GM23338 (cell line): ENCODE results near the gene KRT71. TPM values are rescaled to one million over a fixed set of nuclear protein-coding genes. Genes with fewer than 3 reads are reported as not detected.

Experiments
- ATAC-seq: fragments of 200-7000 bp; cut with Tn5 transposase; 3 replicates; pipeline ENCODE4 v1.9.1; 2020
- DNase-seq: peaks from one replicate; pipeline ENCODE4 v3.0.0-alpha.2; 2015; ENCODE audit warnings: low spot score
- H2AFZ ChIP-seq: fragments of 200-600 bp; sonication (generic); 2 replicates; pipeline ENCODE4 v1.8.0; 2016; ENCODE audit warnings: antibody characterized with exemption, mild to moderate bottlenecking, moderate library complexity
- H3F3A ChIP-seq: fragments of 200-600 bp; sonication (generic); replicated peaks from 2 replicates; pipeline ENCODE4 v1.8.0; 2017; ENCODE audit warnings: antibody characterized with exemption, mixed run types, low read depth
- H3K27ac ChIP-seq: fragments of 200-600 bp; sonication (generic); 2 replicates; pipeline ENCODE4 v1.6.1; 2016; ENCODE audit warnings: low read depth
- H3K27me3 ChIP-seq: fragments of 200-600 bp; sonication (generic); 2 replicates; pipeline ENCODE4 v1.8.0; 2016; ENCODE audit warnings: mild to moderate bottlenecking, mixed run types, moderate library complexity; ENCODE audit not compliant: insufficient read depth
- H3K36me3 ChIP-seq: fragments of 200-600 bp; sonication (generic); 2 replicates; pipeline ENCODE4 v1.8.0; 2016; ENCODE audit warnings: mild to moderate bottlenecking; ENCODE audit not compliant: insufficient read depth
- H3K4me1 ChIP-seq: fragments of 200-600 bp; sonication (generic); 2 replicates; pipeline ENCODE4 v1.8.0; 2016; ENCODE audit warnings: mild to moderate bottlenecking, moderate library complexity; ENCODE audit not compliant: insufficient read depth
- H3K4me2 ChIP-seq: fragments of 200-600 bp; sonication (generic); 2 replicates; pipeline ENCODE4 v1.7.1; 2017; ENCODE audit warnings: mixed run types
- H3K4me3 ChIP-seq: fragments of 200-600 bp; sonication (generic); 2 replicates; pipeline ENCODE4 v1.6.1; 2016; ENCODE audit warnings: mixed run types
- H3K79me2 ChIP-seq: fragments of 200-600 bp; sonication (generic); replicated peaks from 2 replicates; pipeline ENCODE4 v1.8.0; 2017; ENCODE audit warnings: mild to moderate bottlenecking; ENCODE audit not compliant: insufficient read depth
- H3K9me2 ChIP-seq: fragments of 200-600 bp; sonication (generic); 2 replicates; pipeline ENCODE4 v1.8.0; 2017; ENCODE audit not compliant: insufficient read depth
- H4K20me1 ChIP-seq: fragments of 200-600 bp; sonication (generic); replicated peaks from 2 replicates; pipeline ENCODE4 v1.8.0; 2017; ENCODE audit warnings: mild to moderate bottlenecking; ENCODE audit not compliant: insufficient read depth
- H3K27ac Mint-ChIP-seq: 2 replicates; pipeline ENCODE4 v1.8.0; 2020; ENCODE audit warnings: inconsistent platforms, mild to moderate bottlenecking, moderate library complexity, mixed read lengths
- H3K27me3 Mint-ChIP-seq: 3 replicates; pipeline ENCODE4 v1.8.0; 2022; ENCODE audit warnings: low read depth, mild to moderate bottlenecking, moderate library complexity, mixed read lengths, inconsistent platforms; ENCODE audit not compliant: insufficient read depth, poor library complexity
- H3K36me3 Mint-ChIP-seq: 3 replicates; pipeline ENCODE4 v1.8.0; 2021; ENCODE audit warnings: low read depth, mild to moderate bottlenecking, inconsistent platforms, moderate library complexity, mixed read lengths
- H3K4me1 Mint-ChIP-seq: 3 replicates; pipeline ENCODE4 v1.8.0; 2020; ENCODE audit warnings: mild to moderate bottlenecking, inconsistent platforms, mixed read lengths
- H3K4me3 Mint-ChIP-seq: 3 replicates; pipeline ENCODE4 v1.8.0; 2021; ENCODE audit warnings: moderate library complexity, mild to moderate bottlenecking, inconsistent platforms, mixed read lengths
- H3K9me3 Mint-ChIP-seq: 3 replicates; pipeline ENCODE4 v1.8.0; 2020; ENCODE audit warnings: moderate library complexity, mild to moderate bottlenecking, inconsistent platforms, mixed read lengths
- CTCF ChIP-seq, 2 experiments: fragments of 200-600 bp in 1 of 2; sonication (generic) in 1 of 2; conservative IDR thresholded peaks; 2 replicates each; pipeline versions ENCODE4 v1.5.1 to v1.6.1; 2016 to 2017; ENCODE audit warnings: antibody characterized with exemption in 2 of 2, low read depth in 2 of 2, mild to moderate bottlenecking in 2 of 2, moderate library complexity in 1 of 2
- ETS1 ChIP-seq: IDR thresholded peaks from 2 replicates; pipeline ENCODE4 v1.6.1; 2016; ENCODE audit warnings: antibody characterized with exemption
- POLR2AphosphoS5 ChIP-seq: IDR thresholded peaks from 2 replicates; pipeline ENCODE4 v1.6.1; 2016; ENCODE audit warnings: antibody characterized with exemption, low read depth
- REST ChIP-seq: IDR thresholded peaks from one replicate; pipeline ENCODE4 v1.6.1; 2018; ENCODE audit warnings: antibody characterized with exemption; ENCODE audit not compliant: unreplicated experiment
- STAT1 ChIP-seq: IDR thresholded peaks from one replicate; pipeline ENCODE4 v1.6.1; 2016; ENCODE audit warnings: antibody characterized with exemption; ENCODE audit not compliant: unreplicated experiment
- polyA plus RNA-seq: library from polyadenylated mRNA; unstranded; fragments of >200 nt; fragmentation: Nextera tagmentation; extraction: Ambion mirVana; gene quantifications from 2 replicates; pipeline ENCODE4 v1.2.1, GENCODE V29; 2016
- total RNA-seq: library from RNA; depleted of rRNA; stranded (reverse); fragments of >200 nt; shearing (Covaris generic); gene quantifications from 2 replicates; pipeline ENCODE4 v1.2.3, GENCODE V29; 2014

The KRT71 gene
- total and polyA plus RNA-seq, 2 experiments from 2014 or later: not detected

- peak; percentile 96 for ATAC-seq
- H3K4me3 Mint-ChIP-seq: no peak overlapping the region
- Histone ChIP-seq H3K9me2 (no peaks in the 10 kb centered on the region), H2AFZ (peak overlapping the region; percentile 86), H3K4me1 (no peaks in the 10 kb centered on the region), H3K27ac (no peak overlapping the region), H3F3A (no peaks in the 10 kb centered on the region), H3K4me2 (peak overlapping the region; percentile 31; the same call in 1 of the 2 replicates), H3K79me2 (no peaks in the 10 kb centered on the region), H3K36me3 (no peaks in the 10 kb centered on the region), H4K20me1 (no peaks in the 10 kb centered on the region), H3K4me3 (no peak overlapping the region), H3K27me3 (no peaks in the 10 kb centered on the region)
- H3K9me3 Mint-ChIP-seq: no peaks in the 10 kb centered on the region
- peaks cover 7% of the 10 kb centered on the region for H3K4me1 Mint-ChIP-seq
- H3K27me3 Mint-ChIP-seq: peaks cover 9% of the 10 kb centered on the region
- no peaks in the 10 kb centered on the region for H3K36me3 Mint-ChIP-seq
- DNase-seq: peak; percentile 85
- H3K27ac Mint-ChIP-seq: no peak overlapping the region
- no peak for TF ChIP-seq REST
- no peak for TF ChIP-seq POLR2AphosphoS5
- TF ChIP-seq CTCF (conservative IDR thresholded peaks at IDR 0.05; ENCODE audit: low read depth in 2 of 2): peak; percentile 64 to 86
- no peak for TF ChIP-seq ETS1
- no peak for TF ChIP-seq STAT1
These were observed 30.1 kb upstream of the KRT71 start for GRCh38 chr12:52582971-52583456.

- H3F3A ChIP-seq: no peaks in the 10 kb centered on the region
- H3K4me2 ChIP-seq: peak overlapping the region; percentile 31; the same call in 1 of the 2 replicates
- no peak overlapping the region for H3K27ac ChIP-seq
- H3K9me2 ChIP-seq: no peaks in the 10 kb centered on the region
- no peaks in the 10 kb centered on the region for H3K36me3 ChIP-seq
- H3K4me1 ChIP-seq: no peaks in the 10 kb centered on the region
- H3K79me2 ChIP-seq: no peaks in the 10 kb centered on the region
- no peaks in the 10 kb centered on the region for H3K9me3 Mint-ChIP-seq
- no peak for TF ChIP-seq STAT1
- peak in 1 of 2 experiments; percentile 19; a peak in 1 of 4 replicates for TF ChIP-seq CTCF (conservative IDR thresholded peaks at IDR 0.05; ENCODE audit: low read depth in 2 of 2)
- H3K4me1 Mint-ChIP-seq: peaks cover 7% of the 10 kb centered on the region
- peaks cover 9% of the 10 kb centered on the region for H3K27me3 Mint-ChIP-seq
- peak; percentile 14 for DNase-seq
- H3K27ac Mint-ChIP-seq: 0 out of 2 replicates have a peak overlapping the region, but pooled peaks have one; percentile 63
- no peak overlapping the region for H3K4me3 ChIP-seq
- H3K4me3 Mint-ChIP-seq: no peak overlapping the region
- H3K36me3 Mint-ChIP-seq: no peaks in the 10 kb centered on the region
- ATAC-seq: peak; percentile 42
- H2AFZ ChIP-seq: peak overlapping the region; percentile 86
- H3K27me3 ChIP-seq: no peaks in the 10 kb centered on the region
- no peaks in the 10 kb centered on the region for H4K20me1 ChIP-seq
These were observed 29.5 kb upstream of the KRT71 start for GRCh38 chr12:52582486-52582885.
